K562 (cell line): ENCODE data around the gene TAF8. TPM values are rescaled to one million over a fixed set of nuclear protein-coding genes. Genes with fewer than 3 reads are reported as not detected.

Experiments
- MTA1 ChIP-seq: fragments of 450-650 bp; IDR thresholded peaks from 2 replicates; pipeline ENCODE4 v1.6.1; 2017; ENCODE audit warnings: borderline replicate concordance
- NRF1 ChIP-seq, 2 experiments: fragments of 450-650 bp; IDR thresholded peaks in 1 of 2; conservative IDR thresholded peaks in 1 of 2; 2 replicates each; pipeline ENCODE4 v1.6.1; 2014; ENCODE audit warnings: mild to moderate bottlenecking in 2 of 2
- PML ChIP-seq: IDR thresholded peaks from 2 replicates; pipeline ENCODE4 v1.6.1; 2012; ENCODE audit warnings: low read length, inconsistent platforms
- SMC3 ChIP-seq: conservative IDR thresholded peaks from 2 replicates; pipeline ENCODE4 v1.6.1; 2011; ENCODE audit warnings: low read depth, low read length, improper control_type of control experiment; ENCODE audit not compliant: insufficient read depth
- SRF ChIP-seq, 2 experiments: fragments of 250-450, 450-650 bp in 1 of 2; sonication (Bioruptor Pico) in 1 of 2; sonication (generic) in 1 of 2; formaldehyde crosslinking; IDR thresholded peaks; 2 replicates each; pipeline versions ENCODE4 v1.5.0 to v1.5.1; 2020 to 2022; ENCODE audit warnings: mild to moderate bottlenecking in 1 of 2, missing genetic modification reagents in 1 of 2
- ZNF518B ChIP-seq: fragments of 250-450 bp; sonication (Bioruptor Pico); IDR thresholded peaks from 2 replicates; pipeline ENCODE4 v1.5.0; 2021; ENCODE audit warnings: mild to moderate bottlenecking, moderate library complexity
- polyA plus RNA-seq, 8 experiments: library from polyadenylated mRNA; depleted of rRNA in 4 of 8; stranded (reverse) in 5 of 8; unstranded in 3 of 8; fragments of >200 nt; fragmentation: Nextera tagmentation in 2 of 8; fragmentation: Illumina TruSeq in 1 of 8; extraction: Ambion mirVana in 2 of 8; extraction: Trizol in 1 of 8; gene quantifications; 2 replicates each; pipeline versions ENCODE4 v1.2.1 to v1.2.3, GENCODE V29; 2011 to 2014; ENCODE audit warnings: inconsistent platforms in 1 of 8, missing spikeins in 1 of 8
- total RNA-seq, 7 experiments: library from RNA; depleted of rRNA in 6 of 7; stranded (reverse); fragments of >200 nt in 6 of 7; fragmentation: Illumina TruSeq in 2 of 7; extraction: Trizol in 2 of 7; gene quantifications; 2 replicates each; pipeline versions ENCODE4 v1.2.1 to v1.2.3, GENCODE V29; 2011 to 2021; ENCODE audit warnings: low replicate concordance in 1 of 7
- TF ChIP-seq, protein P1 (sequence below): fragments of 450-650 bp; IDR thresholded peaks from 2 replicates; pipeline ENCODE4 v1.6.1; 2018; ENCODE audit not compliant: partially characterized antibody
- TF ChIP-seq, protein P2 (sequence below): fragments of 450-650 bp; formaldehyde crosslinking; conservative IDR thresholded peaks from 2 replicates; pipeline ENCODE4 v1.4.0; 2022; ENCODE audit warnings: mild to moderate bottlenecking, missing genetic modification characterization

Gene TAF8
- total and polyA plus RNA-seq, 9 of the 15 experiments (the other 6 are each of a cell fraction or from before 2014, with no cell fraction given), result 29.4 to 84.0 (median 52.6) TPM

DNA sequence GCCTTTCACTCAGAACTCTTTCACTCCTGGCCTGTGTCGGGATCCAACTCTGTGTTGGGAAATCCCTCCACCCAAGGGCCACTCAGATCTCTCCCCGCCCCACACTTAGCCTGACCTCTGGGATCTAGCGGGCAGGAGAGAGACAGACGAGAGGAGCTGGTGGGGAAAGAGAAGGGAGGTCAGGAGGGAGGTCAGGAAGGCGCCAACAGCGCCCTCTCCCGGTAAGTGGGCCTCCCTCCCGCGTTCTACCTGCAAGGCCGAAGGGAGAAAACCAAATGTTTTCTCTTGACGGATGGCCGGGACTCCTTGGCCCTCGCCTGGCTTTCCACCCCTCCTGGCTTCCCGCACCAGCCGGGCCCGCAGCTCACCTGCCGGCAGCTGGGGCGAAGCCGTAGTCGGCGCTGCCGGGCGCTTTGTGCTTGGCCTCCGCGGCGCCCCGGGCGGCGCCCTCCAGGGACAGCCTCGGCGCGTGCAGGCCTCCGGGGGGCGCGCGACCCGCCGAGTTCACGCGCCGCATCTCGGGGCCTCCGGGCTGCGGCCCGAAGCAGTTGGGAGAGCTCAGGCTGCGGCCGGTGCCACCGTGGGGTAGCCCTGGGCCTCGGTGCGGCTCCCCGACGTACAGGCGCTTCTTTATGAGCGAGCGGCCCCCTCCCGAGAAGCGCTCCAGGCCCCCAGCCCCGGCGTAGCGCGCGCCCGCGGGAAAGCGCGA is 53.9 kb downstream of the TAF8 start (continued):
- TF ChIP-seq ZNF518B (CRISPR knock-in tag), result no peak
- TF ChIP-seq SRF (CRISPR knock-in tag; IDR thresholded peaks at IDR 0.05), result peak in 1 of 2 experiments; percentile 79; a peak in 1 of 4 replicates
- TF ChIP-seq PML, result peak; percentile 51; the same call in 1 of the 2 replicates
- TF ChIP-seq SMC3, result peak; percentile 47; the same call in 1 of the 2 replicates
- TF ChIP-seq, protein P1, sequence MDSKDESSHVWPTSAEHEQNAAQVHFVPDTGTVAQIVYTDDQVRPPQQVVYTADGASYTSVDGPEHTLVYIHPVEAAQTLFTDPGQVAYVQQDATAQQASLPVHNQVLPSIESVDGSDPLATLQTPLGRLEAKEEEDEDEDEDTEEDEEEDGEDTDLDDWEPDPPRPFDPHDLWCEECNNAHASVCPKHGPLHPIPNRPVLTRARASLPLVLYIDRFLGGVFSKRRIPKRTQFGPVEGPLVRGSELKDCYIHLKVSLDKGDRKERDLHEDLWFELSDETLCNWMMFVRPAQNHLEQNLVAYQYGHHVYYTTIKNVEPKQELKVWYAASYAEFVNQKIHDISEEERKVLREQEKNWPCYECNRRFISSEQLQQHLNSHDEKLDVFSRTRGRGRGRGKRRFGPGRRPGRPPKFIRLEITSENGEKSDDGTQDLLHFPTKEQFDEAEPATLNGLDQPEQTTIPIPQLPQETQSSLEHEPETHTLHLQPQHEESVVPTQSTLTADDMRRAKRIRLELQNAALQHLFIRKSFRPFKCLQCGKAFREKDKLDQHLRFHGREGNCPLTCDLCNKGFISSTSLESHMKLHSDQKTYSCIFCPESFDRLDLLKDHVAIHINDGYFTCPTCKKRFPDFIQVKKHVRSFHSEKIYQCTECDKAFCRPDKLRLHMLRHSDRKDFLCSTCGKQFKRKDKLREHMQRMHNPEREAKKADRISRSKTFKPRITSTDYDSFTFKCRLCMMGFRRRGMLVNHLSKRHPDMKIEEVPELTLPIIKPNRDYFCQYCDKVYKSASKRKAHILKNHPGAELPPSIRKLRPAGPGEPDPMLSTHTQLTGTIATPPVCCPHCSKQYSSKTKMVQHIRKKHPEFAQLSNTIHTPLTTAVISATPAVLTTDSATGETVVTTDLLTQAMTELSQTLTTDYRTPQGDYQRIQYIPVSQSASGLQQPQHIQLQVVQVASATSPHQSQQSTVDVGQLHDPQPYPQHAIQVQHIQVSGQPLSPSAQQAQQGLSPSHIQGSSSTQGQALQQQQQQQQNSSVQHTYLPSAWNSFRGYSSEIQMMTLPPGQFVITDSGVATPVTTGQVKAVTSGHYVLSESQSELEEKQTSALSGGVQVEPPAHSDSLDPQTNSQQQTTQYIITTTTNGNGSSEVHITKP, result peak; percentile 88
- peak in 1 of 2 experiments; percentile 23; a peak in 2 of 4 replicates for TF ChIP-seq NRF1 (conservative IDR thresholded peaks at IDR 0.05 in 1 of 2, IDR thresholded peaks at IDR 0.05 in 1 of 2)
- 0 out of 2 replicates have a peak, but pooled peaks have one; percentile 25 for TF ChIP-seq MTA1
- TF ChIP-seq, protein P2, sequence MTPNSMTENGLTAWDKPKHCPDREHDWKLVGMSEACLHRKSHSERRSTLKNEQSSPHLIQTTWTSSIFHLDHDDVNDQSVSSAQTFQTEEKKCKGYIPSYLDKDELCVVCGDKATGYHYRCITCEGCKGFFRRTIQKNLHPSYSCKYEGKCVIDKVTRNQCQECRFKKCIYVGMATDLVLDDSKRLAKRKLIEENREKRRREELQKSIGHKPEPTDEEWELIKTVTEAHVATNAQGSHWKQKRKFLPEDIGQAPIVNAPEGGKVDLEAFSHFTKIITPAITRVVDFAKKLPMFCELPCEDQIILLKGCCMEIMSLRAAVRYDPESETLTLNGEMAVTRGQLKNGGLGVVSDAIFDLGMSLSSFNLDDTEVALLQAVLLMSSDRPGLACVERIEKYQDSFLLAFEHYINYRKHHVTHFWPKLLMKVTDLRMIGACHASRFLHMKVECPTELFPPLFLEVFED (CRISPR knock-in tag), result 0 out of 2 replicates have a peak, but pooled peaks have one; percentile 24
